Measurements from ENCODE around the gene TMEM185B.
A peak's percentile ranks its signal among the peaks of the same experiment; 100 is the strongest.
"Not testable (repeated sequence)": the region's sequence is repeated elsewhere in the genome, so short reads cannot be mapped to it uniquely, and the experiment has no call there.

Gene TMEM185B

GRCh38 chr2:120260736-120261135 is 37.5 kb upstream of the TMEM185B start:
- H3K4me1 ChIP-seq (ENCODE audit: control insufficient read depth in 5 of 5, insufficient read depth in 5 of 5, low read length in 5 of 5), result peaks cover 3 to 58% (median 41%) of the 10 kb centered on the region in 5 donors
- H3K9ac ChIP-seq (ENCODE audit: low read length in 5 of 5), result no peak overlapping the region
- no peak overlapping the region for H3K27ac ChIP-seq (ENCODE audit: low read depth, low read length)

GRCh38 chr2:120259939-120260338 is 36.7 kb upstream of the TMEM185B start:
- Histone ChIP-seq H3K4me1 (ENCODE audit: control insufficient read depth in 5 of 5, insufficient read depth in 5 of 5, low read length in 5 of 5) (peaks cover 5 to 57% (median 41%) of the 10 kb centered on the region in 5 donors), H3K4me3 (ENCODE audit: low read depth in 1 of 5, low read length in 5 of 5) (peak overlapping the region in 1 of 5 donors; percentile 5)
- not testable (repeated sequence) for H3K27ac ChIP-seq (ENCODE audit: low read depth, low read length)

More at GRCh38 chr2:120260736-120261135, 37.5 kb upstream of the TMEM185B start:
- H3K27me3 ChIP-seq (ENCODE audit: control insufficient read depth in 5 of 5, insufficient read depth in 4 of 5, low read length in 5 of 5), result no peaks in the 10 kb centered on the region
- H3K36me3 ChIP-seq (ENCODE audit: control insufficient read depth in 5 of 5, insufficient read depth in 5 of 5, low read length in 5 of 5), result no peaks in the 10 kb centered on the region
- H3K4me3 ChIP-seq (ENCODE audit: low read depth in 1 of 5, low read length in 5 of 5), result peak overlapping the region in 2 of 5 donors; percentile 5 to 18
- peaks cover 0 to 6% (median 0%) of the 10 kb centered on the region in 5 donors for H3K9me3 ChIP-seq (ENCODE audit: control insufficient read depth in 5 of 5, low read length in 5 of 5)

GRCh38 chr2:120258196-120258595 is 35.0 kb upstream of the TMEM185B start:
- no peak overlapping the region for H3K9ac ChIP-seq (ENCODE audit: low read length in 5 of 5)
- no peaks in the 10 kb centered on the region for H3K36me3 ChIP-seq (ENCODE audit: control insufficient read depth in 5 of 5, insufficient read depth in 5 of 5, low read length in 5 of 5)
- peaks cover 11 to 71% (median 56%) of the 10 kb centered on the region in 5 donors for H3K4me1 ChIP-seq (ENCODE audit: control insufficient read depth in 5 of 5, insufficient read depth in 5 of 5, low read length in 5 of 5)

More at GRCh38 chr2:120259939-120260338, 36.7 kb upstream of the TMEM185B start:
- not testable (repeated sequence) for H3K9ac ChIP-seq (ENCODE audit: low read length in 5 of 5); H3K36me3 ChIP-seq (ENCODE audit: control insufficient read depth in 5 of 5, insufficient read depth in 5 of 5, low read length in 5 of 5); H3K27me3 ChIP-seq (ENCODE audit: control insufficient read depth in 5 of 5, insufficient read depth in 4 of 5, low read length in 5 of 5); H3K9me3 ChIP-seq (ENCODE audit: control insufficient read depth in 5 of 5, low read length in 5 of 5)

GRCh38 chr2:120257522-120257921 is 34.3 kb upstream of the TMEM185B start:
- no peaks in the 10 kb centered on the region for H3K36me3 ChIP-seq (ENCODE audit: control insufficient read depth in 5 of 5, insufficient read depth in 5 of 5, low read length in 5 of 5)
- H3K4me1 ChIP-seq (ENCODE audit: control insufficient read depth in 5 of 5, insufficient read depth in 5 of 5, low read length in 5 of 5), result peaks cover 11 to 68% (median 56%) of the 10 kb centered on the region in 5 donors
- no peak overlapping the region for H3K9ac ChIP-seq (ENCODE audit: low read length in 5 of 5)
- peaks cover 0 to 6% (median 0%) of the 10 kb centered on the region in 5 donors for H3K9me3 ChIP-seq (ENCODE audit: control insufficient read depth in 5 of 5, low read length in 5 of 5)
- H3K27ac ChIP-seq (ENCODE audit: low read depth, low read length), result no peak overlapping the region
- no peaks in the 10 kb centered on the region for H3K27me3 ChIP-seq (ENCODE audit: control insufficient read depth in 5 of 5, insufficient read depth in 4 of 5, low read length in 5 of 5)
- H3K4me3 ChIP-seq (ENCODE audit: low read depth in 1 of 5, low read length in 5 of 5), result no peak overlapping the region

More at GRCh38 chr2:120258196-120258595, 35.0 kb upstream of the TMEM185B start:
- no peaks in the 10 kb centered on the region for H3K27me3 ChIP-seq (ENCODE audit: control insufficient read depth in 5 of 5, insufficient read depth in 4 of 5, low read length in 5 of 5)
- no peak overlapping the region for H3K4me3 ChIP-seq (ENCODE audit: low read depth in 1 of 5, low read length in 5 of 5)
- peaks cover 0 to 6% (median 0%) of the 10 kb centered on the region in 5 donors for H3K9me3 ChIP-seq (ENCODE audit: control insufficient read depth in 5 of 5, low read length in 5 of 5)
- H3K27ac ChIP-seq (ENCODE audit: low read depth, low read length), result no peak overlapping the region

GRCh38 chr2:120256651-120257000 is 33.4 kb upstream of the TMEM185B start:
- H3K27ac ChIP-seq (ENCODE audit: low read depth, low read length), result no peak overlapping the region
- H3K4me1 ChIP-seq (ENCODE audit: control insufficient read depth in 5 of 5, insufficient read depth in 5 of 5, low read length in 5 of 5), result peaks cover 11 to 66% (median 58%) of the 10 kb centered on the region in 5 donors
- no peaks in the 10 kb centered on the region for H3K27me3 ChIP-seq (ENCODE audit: control insufficient read depth in 5 of 5, insufficient read depth in 4 of 5, low read length in 5 of 5)
- no peak overlapping the region for H3K4me3 ChIP-seq (ENCODE audit: low read depth in 1 of 5, low read length in 5 of 5)
- no peaks in the 10 kb centered on the region for H3K36me3 ChIP-seq (ENCODE audit: control insufficient read depth in 5 of 5, insufficient read depth in 5 of 5, low read length in 5 of 5)
- peak overlapping the region in 1 of 5 donors; percentile 20 for H3K9ac ChIP-seq (ENCODE audit: low read length in 5 of 5)
- peaks cover 0 to 6% (median 0%) of the 10 kb centered on the region in 5 donors for H3K9me3 ChIP-seq (ENCODE audit: control insufficient read depth in 5 of 5, low read length in 5 of 5)

GRCh38 chr2:120255986-120256650 is 32.9 kb upstream of the TMEM185B start:
- H3K27ac ChIP-seq (ENCODE audit: low read depth, low read length), result no peak overlapping the region
- no peak overlapping the region for H3K9ac ChIP-seq (ENCODE audit: low read length in 5 of 5)
- H3K36me3 ChIP-seq (ENCODE audit: control insufficient read depth in 5 of 5, insufficient read depth in 5 of 5, low read length in 5 of 5), result no peaks in the 10 kb centered on the region
- peak overlapping the region in 1 of 5 donors; percentile 11 for H3K4me3 ChIP-seq (ENCODE audit: low read depth in 1 of 5, low read length in 5 of 5)
- H3K4me1 ChIP-seq (ENCODE audit: control insufficient read depth in 5 of 5, insufficient read depth in 5 of 5, low read length in 5 of 5), result peaks cover 11 to 63% (median 56%) of the 10 kb centered on the region in 5 donors
- no peaks in the 10 kb centered on the region for H3K27me3 ChIP-seq (ENCODE audit: control insufficient read depth in 5 of 5, insufficient read depth in 4 of 5, low read length in 5 of 5)
- peaks cover 0 to 6% (median 0%) of the 10 kb centered on the region in 5 donors for H3K9me3 ChIP-seq (ENCODE audit: control insufficient read depth in 5 of 5, low read length in 5 of 5)

GRCh38 chr2:120255071-120255470 is 31.9 kb upstream of the TMEM185B start:
- H3K9me3 ChIP-seq (ENCODE audit: control insufficient read depth in 5 of 5, low read length in 5 of 5), result peaks cover 0 to under 1% (median 0%) of the 10 kb centered on the region in 5 donors
- no peaks in the 10 kb centered on the region for H3K36me3 ChIP-seq (ENCODE audit: control insufficient read depth in 5 of 5, insufficient read depth in 5 of 5, low read length in 5 of 5)
- no peak overlapping the region for H3K9ac ChIP-seq (ENCODE audit: low read length in 5 of 5)
- peak overlapping the region in 2 of 5 donors; percentile 29 to 71 for H3K4me3 ChIP-seq (ENCODE audit: low read depth in 1 of 5, low read length in 5 of 5)
- no peaks in the 10 kb centered on the region for H3K27me3 ChIP-seq (ENCODE audit: control insufficient read depth in 5 of 5, insufficient read depth in 4 of 5, low read length in 5 of 5)
- peaks cover 11 to 54% (median 50%) of the 10 kb centered on the region in 5 donors for H3K4me1 ChIP-seq (ENCODE audit: control insufficient read depth in 5 of 5, insufficient read depth in 5 of 5, low read length in 5 of 5)
- H3K27ac ChIP-seq (ENCODE audit: low read depth, low read length), result no peak overlapping the region

DNA sequence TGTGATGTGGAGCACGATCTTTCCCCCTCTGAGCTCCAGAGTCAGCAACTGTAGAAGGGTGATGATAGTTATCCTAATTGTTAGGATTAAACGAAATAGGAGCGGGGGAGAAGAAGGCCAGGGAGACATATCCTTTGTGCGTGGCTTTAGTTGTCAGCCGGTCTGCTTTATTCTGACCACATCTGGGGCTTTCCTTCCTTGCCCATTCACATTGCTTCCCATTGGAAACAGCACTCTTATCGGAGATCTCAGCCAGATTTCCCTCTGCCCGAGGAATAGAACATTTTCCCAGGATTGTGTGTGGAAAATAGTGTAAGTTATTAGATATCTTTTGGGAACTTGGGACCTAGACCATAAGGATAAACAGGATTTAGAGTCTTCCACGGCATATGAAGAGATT is 31.0 kb upstream of the TMEM185B start:
- no peaks in the 10 kb centered on the region for H3K9me3 ChIP-seq (ENCODE audit: control insufficient read depth in 5 of 5, low read length in 5 of 5)
- peak overlapping the region; percentile 82 for H3K27ac ChIP-seq (ENCODE audit: low read depth, low read length)
- H3K9ac ChIP-seq (ENCODE audit: low read length in 5 of 5), result peak overlapping the region in 4 of 5 donors; percentile 14 to 84 (median 72)
- no peaks in the 10 kb centered on the region for H3K36me3 ChIP-seq (ENCODE audit: control insufficient read depth in 5 of 5, insufficient read depth in 5 of 5, low read length in 5 of 5)
- H3K27me3 ChIP-seq (ENCODE audit: control insufficient read depth in 5 of 5, insufficient read depth in 4 of 5, low read length in 5 of 5), result no peaks in the 10 kb centered on the region
- peaks cover 11 to 53% (median 50%) of the 10 kb centered on the region in 5 donors for H3K4me1 ChIP-seq (ENCODE audit: control insufficient read depth in 5 of 5, insufficient read depth in 5 of 5, low read length in 5 of 5)
- peak overlapping the region; percentile 71 to 92 (median 87) for H3K4me3 ChIP-seq (ENCODE audit: low read depth in 1 of 5, low read length in 5 of 5)

DNA sequence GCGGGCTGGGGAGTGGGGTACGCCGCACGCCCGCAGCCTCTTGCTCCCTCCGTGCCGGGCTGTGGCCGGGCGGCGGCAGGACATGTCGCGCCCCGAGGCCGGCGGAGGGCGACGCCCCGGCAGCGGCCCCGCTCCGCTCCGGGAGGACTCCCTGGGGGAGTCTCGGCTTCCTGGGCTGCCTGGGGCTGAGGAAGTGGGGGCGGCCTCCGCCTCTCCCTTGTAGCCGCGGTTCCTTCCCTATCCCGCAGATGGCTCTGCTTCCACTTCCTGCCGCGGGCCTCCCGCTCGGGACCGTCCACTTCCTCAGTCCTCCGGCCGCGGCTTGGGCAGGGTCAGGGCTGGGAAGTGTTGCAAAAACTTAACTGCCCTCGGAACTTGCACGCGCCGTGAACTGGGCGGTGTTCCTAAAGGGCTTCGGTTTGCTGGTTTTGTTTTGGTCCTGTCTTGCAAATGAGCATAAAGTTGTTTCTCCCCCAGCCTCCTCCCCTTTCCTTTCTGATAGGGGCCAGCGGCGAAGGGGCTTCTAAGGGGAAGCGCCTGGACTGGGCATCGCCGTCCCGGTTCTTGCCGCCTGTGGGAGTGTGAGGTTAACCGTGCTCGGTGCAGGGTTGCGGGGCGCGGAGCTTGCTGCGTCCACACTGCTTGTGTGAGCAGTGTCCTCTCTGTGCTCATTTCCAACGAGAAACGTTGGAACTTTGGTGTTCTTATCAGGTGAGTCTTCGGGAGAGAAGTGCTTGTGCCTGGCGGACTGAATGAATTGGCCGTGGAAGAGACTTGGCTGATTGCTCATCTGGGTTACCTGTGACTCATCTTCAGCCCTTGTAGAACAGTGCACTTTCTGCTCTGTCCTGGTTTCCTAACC is 30.1 kb upstream of the TMEM185B start:
- peak overlapping the region; percentile 82 for H3K27ac ChIP-seq (ENCODE audit: low read depth, low read length)
- no peaks in the 10 kb centered on the region for H3K9me3 ChIP-seq (ENCODE audit: control insufficient read depth in 5 of 5, low read length in 5 of 5)
- peak overlapping the region; percentile 68 to 84 (median 78) for H3K9ac ChIP-seq (ENCODE audit: low read length in 5 of 5)
- no peaks in the 10 kb centered on the region for H3K36me3 ChIP-seq (ENCODE audit: control insufficient read depth in 5 of 5, insufficient read depth in 5 of 5, low read length in 5 of 5)
- no peaks in the 10 kb centered on the region for H3K27me3 ChIP-seq (ENCODE audit: control insufficient read depth in 5 of 5, insufficient read depth in 4 of 5, low read length in 5 of 5)
- H3K4me3 ChIP-seq (ENCODE audit: low read depth in 1 of 5, low read length in 5 of 5), result peak overlapping the region; percentile 71 to 92 (median 87)
- H3K4me1 ChIP-seq (ENCODE audit: control insufficient read depth in 5 of 5, insufficient read depth in 5 of 5, low read length in 5 of 5), result peaks cover 11 to 52% (median 46%) of the 10 kb centered on the region in 5 donors
